NCI-H1105 treated with DMSO at 0.1 percent for 48 hours (cell line): ENCODE data around the gene HHAT.
A peak's percentile ranks its signal among the peaks of the same experiment; 100 is the strongest.

Experiments used
- DNase-seq: peaks from one replicate; lab custom pipeline; 2025; lab: John Stamatoyannopoulos, UW

HHAT gene

GRCh38 chr1:210489491-210489890, 160.8 kb downstream of the HHAT start:
- DNase-seq: no peak

- no peak for DNase-seq
Observed at GRCh38 chr1:210490781-210491180, 162.1 kb downstream of the HHAT start.

- no peak for DNase-seq
Observed at GRCh38 chr1:210496063-210496462, 167.4 kb downstream of the HHAT start.

- DNase-seq: no peak
Observed at GRCh38 chr1:210499956-210500355, 171.3 kb downstream of the HHAT start.

GRCh38 chr1:210500831-210501230, 172.1 kb downstream of the HHAT start:
- DNase-seq: no peak

GRCh38 chr1:210504286-210504685, 175.6 kb downstream of the HHAT start:
- no peak for DNase-seq

- DNase-seq: no peak
Observed at GRCh38 chr1:210505601-210506496, 177.1 kb downstream of the HHAT start.

- DNase-seq: no peak
Observed at GRCh38 chr1:210506689-210507088, 178.0 kb downstream of the HHAT start.

GRCh38 chr1:210516092-210516656, 187.5 kb downstream of the HHAT start:
- DNase-seq: no peak

GRCh38 chr1:210516697-210517459, 188.2 kb downstream of the HHAT start:
- DNase-seq: no peak

- DNase-seq: no peak
Observed at GRCh38 chr1:210523830-210524229, 195.1 kb downstream of the HHAT start.

GRCh38 chr1:210525716-210526454, 197.2 kb downstream of the HHAT start:
- DNase-seq: no peak

- no peak for DNase-seq
Observed at GRCh38 chr1:210527091-210527490, 198.4 kb downstream of the HHAT start.

GRCh38 chr1:210531475-210532222, 202.9 kb downstream of the HHAT start:
- DNase-seq: no peak

GRCh38 chr1:210532223-210532598, 203.5 kb downstream of the HHAT start:
- DNase-seq: no peak

GRCh38 chr1:210535761-210536160, 207.1 kb downstream of the HHAT start:
- no peak for DNase-seq

- peak; percentile 81 for DNase-seq
Observed at GRCh38 chr1:210536254-210536961, 207.7 kb downstream of the HHAT start.

- no peak for DNase-seq
Observed at GRCh38 chr1:210540288-210540687, 211.6 kb downstream of the HHAT start.

- DNase-seq: no peak
Observed at GRCh38 chr1:210541680-210542358, 213.1 kb downstream of the HHAT start.

- no peak for DNase-seq
Observed at GRCh38 chr1:210551899-210552298, 223.2 kb downstream of the HHAT start.
